MM.1S (cell line): Measurements from ENCODE around the gene SWSAP1.

Experiments used
- DNase-seq: peaks from one replicate; pipeline ENCODE4 v3.0.0-alpha.2; 2015
- H2AFZ ChIP-seq: fragments of 300-600 bp; sonication (generic); 2 replicates; pipeline ENCODE4 v1.6.0; 2016; ENCODE audit warnings: antibody characterized with exemption, low read length
- H3F3A ChIP-seq: fragments of 300-600 bp; sonication (generic); 2 replicates; pipeline ENCODE4 v1.6.1; 2016; ENCODE audit warnings: mild to moderate bottlenecking, antibody characterized with exemption, low read length, moderate library complexity, mixed read lengths; ENCODE audit not compliant: insufficient read depth
- H3K27ac ChIP-seq: fragments of 300-600 bp; sonication (generic); 2 replicates; pipeline ENCODE4 v1.5.1; 2016; ENCODE audit warnings: mild to moderate bottlenecking, low read length
- H3K27me3 ChIP-seq: fragments of 300-600 bp; sonication (generic); replicated peaks from 2 replicates; pipeline ENCODE4 v1.6.0; 2016; ENCODE audit warnings: low read length; ENCODE audit not compliant: insufficient read depth
- H3K36me3 ChIP-seq: fragments of 300-600 bp; sonication (generic); replicated peaks from 2 replicates; pipeline ENCODE4 v1.6.1; 2016; ENCODE audit warnings: mild to moderate bottlenecking, low read length, mixed read lengths; ENCODE audit not compliant: insufficient read depth
- H3K4me1 ChIP-seq: fragments of 300-600 bp; sonication (generic); 2 replicates; pipeline ENCODE4 v1.6.1; 2016; ENCODE audit warnings: low read length, mixed read lengths
- H3K4me2 ChIP-seq: fragments of 300-600 bp; sonication (generic); 2 replicates; pipeline ENCODE4 v1.6.0; 2016; ENCODE audit warnings: low read depth, low read length
- H3K4me3 ChIP-seq: fragments of 300-600 bp; sonication (generic); 2 replicates; pipeline ENCODE4 v1.5.1; 2016; ENCODE audit warnings: low read length, mixed read lengths
- H3K79me2 ChIP-seq: fragments of 300-600 bp; sonication (generic); 2 replicates; pipeline ENCODE4 v1.6.1; 2016; ENCODE audit warnings: mixed run types, low read length, mixed read lengths
- H3K9ac ChIP-seq: fragments of 300-600 bp; sonication (generic); 2 replicates; pipeline ENCODE4 v1.6.1; 2016; ENCODE audit warnings: low read length, mixed read lengths
- H3K9me2 ChIP-seq: fragments of 300-600 bp; sonication (generic); replicated peaks from 2 replicates; pipeline ENCODE4 v1.6.1; 2016; ENCODE audit warnings: mild to moderate bottlenecking, low read length, mixed read lengths; ENCODE audit not compliant: insufficient read depth
- H3K9me3 ChIP-seq: fragments of 300-600 bp; sonication (generic); replicated peaks from 2 replicates; pipeline ENCODE4 v1.6.1; 2016; ENCODE audit warnings: mild to moderate bottlenecking, low read length, mixed read lengths; ENCODE audit not compliant: insufficient read depth
- H4K20me1 ChIP-seq: fragments of 300-600 bp; sonication (generic); 2 replicates; pipeline ENCODE4 v1.6.1; 2016; ENCODE audit warnings: mild to moderate bottlenecking, low read length, moderate library complexity, mixed read lengths; ENCODE audit not compliant: insufficient read depth
- EZH2 ChIP-seq: fragments of 300-600 bp; sonication (generic); optimal IDR thresholded peaks from 2 replicates; pipeline ENCODE3; 2017; ENCODE audit warnings: low read depth, mild to moderate bottlenecking, antibody characterized with exemption, low read length, mixed read lengths
- EZH2phosphoT487 ChIP-seq: fragments of 300-600 bp; sonication (generic); IDR thresholded peaks from 2 replicates; pipeline ENCODE4 v1.6.1; 2018; ENCODE audit warnings: antibody characterized with exemption, low read length
- TF ChIP-seq, protein P1 (sequence below): fragments of 300-600 bp; sonication (generic); IDR thresholded peaks from 2 replicates; pipeline ENCODE4 v1.5.1; 2016; ENCODE audit warnings: antibody characterized with exemption, low read length, mixed read lengths

SWSAP1 gene

DNA sequence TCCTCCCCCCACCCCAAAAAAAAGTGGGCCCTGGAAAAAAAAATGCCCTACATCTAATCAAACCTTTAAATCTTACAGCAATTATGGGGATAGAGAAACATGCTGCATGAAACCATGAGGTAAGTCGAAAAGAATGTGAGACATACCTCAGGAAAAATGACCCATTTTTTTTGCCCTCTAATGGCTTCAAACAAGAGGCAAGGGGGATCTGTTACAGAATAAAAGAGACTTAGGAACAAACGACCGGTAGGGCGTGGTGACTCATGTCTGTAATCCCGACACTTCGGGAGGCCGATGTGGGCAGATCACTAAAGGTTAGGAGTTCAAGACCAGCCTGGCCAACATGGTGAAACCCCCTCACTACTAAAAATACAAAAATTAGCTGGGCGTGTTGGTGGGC is 36.2 kb downstream of the SWSAP1 start:
- Histone ChIP-seq H2AFZ (no peak overlapping the region), H4K20me1 (no peaks in the 10 kb centered on the region), H3K4me3 (no peak overlapping the region), H3F3A (no peaks in the 10 kb centered on the region), H3K27me3 (peaks cover 71% of the 10 kb centered on the region), H3K36me3 (no peaks in the 10 kb centered on the region), H3K9me2 (no peaks in the 10 kb centered on the region), H3K9ac (no peak overlapping the region), H3K79me2 (no peaks in the 10 kb centered on the region), H3K4me2 (no peak overlapping the region), H3K4me1 (no peaks in the 10 kb centered on the region), H3K27ac (no peak overlapping the region), H3K9me3 (no peaks in the 10 kb centered on the region)
- TF ChIP-seq, protein P1, sequence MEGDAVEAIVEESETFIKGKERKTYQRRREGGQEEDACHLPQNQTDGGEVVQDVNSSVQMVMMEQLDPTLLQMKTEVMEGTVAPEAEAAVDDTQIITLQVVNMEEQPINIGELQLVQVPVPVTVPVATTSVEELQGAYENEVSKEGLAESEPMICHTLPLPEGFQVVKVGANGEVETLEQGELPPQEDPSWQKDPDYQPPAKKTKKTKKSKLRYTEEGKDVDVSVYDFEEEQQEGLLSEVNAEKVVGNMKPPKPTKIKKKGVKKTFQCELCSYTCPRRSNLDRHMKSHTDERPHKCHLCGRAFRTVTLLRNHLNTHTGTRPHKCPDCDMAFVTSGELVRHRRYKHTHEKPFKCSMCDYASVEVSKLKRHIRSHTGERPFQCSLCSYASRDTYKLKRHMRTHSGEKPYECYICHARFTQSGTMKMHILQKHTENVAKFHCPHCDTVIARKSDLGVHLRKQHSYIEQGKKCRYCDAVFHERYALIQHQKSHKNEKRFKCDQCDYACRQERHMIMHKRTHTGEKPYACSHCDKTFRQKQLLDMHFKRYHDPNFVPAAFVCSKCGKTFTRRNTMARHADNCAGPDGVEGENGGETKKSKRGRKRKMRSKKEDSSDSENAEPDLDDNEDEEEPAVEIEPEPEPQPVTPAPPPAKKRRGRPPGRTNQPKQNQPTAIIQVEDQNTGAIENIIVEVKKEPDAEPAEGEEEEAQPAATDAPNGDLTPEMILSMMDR: no peak
- TF ChIP-seq EZH2phosphoT487: no peak
- no peak for TF ChIP-seq EZH2
- no peak for DNase-seq

DNA sequence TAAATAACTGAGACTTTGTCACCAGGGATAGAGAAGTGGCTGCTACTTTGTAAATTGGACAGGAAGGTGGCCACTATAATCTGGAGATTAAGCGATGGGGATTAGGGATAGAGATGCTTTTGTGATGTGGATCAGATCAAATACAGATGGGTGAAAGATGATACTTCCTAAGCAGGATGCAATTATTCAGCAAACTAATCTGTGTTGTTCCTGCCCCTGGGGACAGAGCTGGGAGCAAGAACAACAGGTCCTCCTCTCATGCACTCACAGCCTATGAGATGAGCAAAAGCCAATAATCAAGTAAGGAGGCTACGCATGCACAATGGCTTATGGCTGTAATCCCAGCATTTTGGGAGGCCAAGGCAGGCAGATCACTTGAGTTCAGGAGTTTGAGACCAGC is 40.1 kb downstream of the SWSAP1 start:
- H3K9me3 ChIP-seq: no peaks in the 10 kb centered on the region
- H3K4me2 ChIP-seq: no peak overlapping the region
- no peaks in the 10 kb centered on the region for H3K79me2 ChIP-seq
- H3K9me2 ChIP-seq: no peaks in the 10 kb centered on the region
- H4K20me1 ChIP-seq: no peaks in the 10 kb centered on the region
- no peak overlapping the region for H2AFZ ChIP-seq
- no peak for DNase-seq
- no peaks in the 10 kb centered on the region for H3K36me3 ChIP-seq
- no peak overlapping the region for H3K27ac ChIP-seq
- H3K4me1 ChIP-seq: no peaks in the 10 kb centered on the region
- H3K4me3 ChIP-seq: no peak overlapping the region
- no peak overlapping the region for H3K9ac ChIP-seq
- H3K27me3 ChIP-seq: peaks cover 71% of the 10 kb centered on the region
- H3F3A ChIP-seq: no peaks in the 10 kb centered on the region
- TF ChIP-seq EZH2phosphoT487: no peak
- no peak for TF ChIP-seq EZH2
- TF ChIP-seq, protein P1: no peak

DNA sequence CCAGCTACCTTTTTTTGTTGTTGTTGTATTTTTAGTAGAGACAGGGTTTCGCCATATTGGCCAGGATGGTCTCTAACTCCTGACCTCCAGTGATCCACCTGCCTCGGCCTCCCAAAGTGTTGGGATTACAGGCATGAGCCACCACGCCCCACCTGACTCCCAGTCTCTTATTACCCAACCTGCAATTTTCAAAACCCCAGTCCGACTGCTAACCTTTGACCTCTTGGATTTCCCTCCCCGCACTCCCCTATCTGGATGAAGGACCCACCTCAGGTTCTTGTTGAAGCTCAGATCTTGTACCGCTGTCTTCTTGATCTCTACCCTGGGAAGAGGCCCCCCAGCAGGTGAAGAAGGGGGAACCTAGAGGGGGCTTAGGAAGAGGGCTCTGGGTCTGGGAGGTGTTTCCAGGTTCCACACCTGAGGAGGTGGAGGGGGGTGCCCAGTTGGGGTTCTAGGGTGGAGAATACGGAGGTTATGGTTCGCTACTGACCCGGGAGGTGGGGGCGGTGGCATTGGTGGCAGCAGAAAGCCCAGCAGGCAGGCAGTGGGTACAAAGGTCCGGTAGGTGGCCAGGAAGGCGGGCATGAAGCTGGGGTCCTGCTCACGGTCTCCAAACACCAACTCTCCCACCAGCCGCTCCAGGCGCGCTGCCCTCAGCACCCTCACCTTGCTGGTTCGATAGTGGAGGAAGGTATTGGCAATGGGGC is 42.0 kb downstream of the SWSAP1 start:
- H3K27me3 ChIP-seq: peaks cover 74% of the 10 kb centered on the region
- no peaks in the 10 kb centered on the region for H3F3A ChIP-seq
- H3K9me2 ChIP-seq: no peaks in the 10 kb centered on the region
- no peaks in the 10 kb centered on the region for H3K9me3 ChIP-seq
- TF ChIP-seq EZH2phosphoT487 (no peak), EZH2 (no peak)
- TF ChIP-seq, protein P1: no peak
- DNase-seq: no peak
- no peaks in the 10 kb centered on the region for H4K20me1 ChIP-seq
- no peaks in the 10 kb centered on the region for H3K79me2 ChIP-seq
- no peak overlapping the region for H3K9ac ChIP-seq
- no peak overlapping the region for H2AFZ ChIP-seq
- H3K4me1 ChIP-seq: no peaks in the 10 kb centered on the region
- no peak overlapping the region for H3K4me3 ChIP-seq
- H3K36me3 ChIP-seq: no peaks in the 10 kb centered on the region
- no peak overlapping the region for H3K27ac ChIP-seq
- H3K4me2 ChIP-seq: no peak overlapping the region
